GM12801 (cell line): ENCODE results near the gene EPHB3.

Source experiments
- CTCF ChIP-seq: IDR thresholded peaks from one replicate; pipeline ENCODE4 v1.5.1; 2011; ENCODE audit warnings: control low read depth; ENCODE audit not compliant: insufficient read length; ENCODE audit errors: extremely low read depth

Gene EPHB3

GRCh38 chr3:184553385-184553784 is 8.2 kb upstream of the EPHB3 start:
- no peak for TF ChIP-seq CTCF

GRCh38 chr3:184554461-184554860 is 7.1 kb upstream of the EPHB3 start:
- TF ChIP-seq CTCF = no peak

GRCh38 chr3:184556582-184557347 is 4.8 kb upstream of the EPHB3 start:
- TF ChIP-seq CTCF = no peak

DNA sequence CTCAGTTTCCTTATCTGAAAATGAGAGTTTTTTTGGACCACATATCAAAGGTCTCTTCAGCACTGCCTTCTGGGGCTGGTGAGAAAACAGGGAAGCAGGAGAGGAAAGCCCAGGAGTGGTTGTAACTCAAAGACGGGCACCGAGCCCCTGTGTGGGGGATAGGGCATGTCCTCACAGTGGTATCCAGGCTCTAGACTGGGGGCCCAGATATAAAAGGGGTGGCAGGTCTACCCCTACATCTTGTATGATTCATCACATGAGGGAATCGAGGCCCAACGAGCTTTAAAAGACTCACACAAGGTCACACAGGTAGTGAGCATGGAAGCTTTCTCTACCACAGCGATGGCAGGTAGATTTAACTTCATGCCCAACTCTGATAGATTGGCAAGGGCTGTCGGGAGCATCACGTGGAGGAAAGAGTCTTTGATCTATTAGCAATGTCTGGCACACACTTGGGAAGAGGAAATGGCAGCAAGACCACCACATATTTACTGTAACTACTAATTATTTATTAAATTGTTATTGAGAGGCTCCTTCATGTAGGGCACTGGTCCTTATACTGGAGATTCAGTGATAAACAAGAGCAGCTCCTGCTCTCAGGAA is 4.1 kb upstream of the EPHB3 start:
- no peak for TF ChIP-seq CTCF

DNA sequence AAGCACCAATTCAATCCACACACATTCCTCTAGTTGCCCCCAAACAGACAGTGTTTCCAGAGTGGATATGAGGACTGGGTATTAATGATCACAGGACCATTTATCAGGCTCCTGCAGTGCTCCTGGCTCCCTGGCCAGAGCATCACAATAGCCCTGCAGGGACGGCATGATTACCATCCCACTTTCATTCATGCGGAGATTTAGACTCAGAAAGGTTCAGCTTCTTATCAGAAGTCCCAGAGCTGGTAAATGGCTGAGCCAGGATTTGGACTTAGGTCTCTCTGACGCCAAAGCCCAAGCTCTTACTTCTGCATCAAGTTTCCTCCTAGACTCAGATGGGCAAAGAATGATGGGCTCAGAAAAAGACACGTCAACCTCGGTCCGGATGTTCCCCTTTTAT is 2.9 kb upstream of the EPHB3 start:
- no peak for TF ChIP-seq CTCF

DNA sequence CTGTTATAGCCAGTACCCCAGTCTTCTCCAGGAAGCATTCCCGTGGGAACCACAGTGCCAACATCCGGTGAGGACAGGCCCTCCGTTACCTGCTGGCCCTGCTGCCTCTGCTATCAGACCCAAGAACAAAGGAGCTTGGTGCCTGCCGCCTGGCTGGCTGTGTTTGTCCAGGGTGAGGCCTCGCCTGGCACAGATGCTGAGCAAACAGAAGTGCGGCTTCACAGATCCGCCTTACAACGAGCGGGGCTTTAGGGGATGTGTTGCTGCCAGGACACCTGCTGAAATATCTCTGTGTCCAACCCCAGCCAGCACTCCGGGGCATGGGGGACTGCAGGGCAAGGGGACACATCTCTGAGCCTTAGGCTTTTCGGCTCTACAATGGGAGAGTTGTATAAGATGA is 2.2 kb upstream of the EPHB3 start:
- no peak for TF ChIP-seq CTCF

DNA sequence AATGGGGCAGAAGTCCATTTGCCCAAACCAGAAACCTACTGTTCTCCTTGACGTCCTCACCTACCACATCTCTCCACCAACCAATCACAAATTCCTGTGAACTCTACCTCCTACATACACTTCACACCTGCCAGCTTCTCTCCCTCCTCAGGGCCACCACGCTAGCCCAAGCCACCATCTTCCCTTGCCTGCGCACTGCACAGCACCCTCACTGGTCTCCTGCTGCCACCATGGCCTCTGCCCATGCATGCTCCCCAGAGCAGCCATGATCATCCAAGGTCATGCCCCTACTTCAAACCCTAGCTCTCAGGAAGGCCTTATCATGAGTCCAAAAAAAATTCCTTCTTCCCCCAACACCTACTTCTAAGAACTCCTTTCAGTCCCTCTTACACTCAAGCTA is 1.1 kb upstream of the EPHB3 start:
- TF ChIP-seq CTCF = no peak
